IPS DF 6.9 (cell line): ENCODE results near the gene CCDC91.
"Not testable (repeated sequence)": the region's sequence is repeated elsewhere in the genome, so short reads cannot be mapped to it uniquely, and the experiment has no call there.

ENCODE experiments used
- DNase-seq: peaks from one replicate; pipeline ENCODE4 v3.0.0-alpha.2; 2013; ENCODE audit warnings: low read depth, low spot score
- H3K27ac ChIP-seq: one replicate; pipeline ENCODE4 v1.5.1; 2013; ENCODE audit warnings: low read length, control low read depth
- H3K27me3 ChIP-seq: 2 replicates; pipeline ENCODE4 v1.6.1; 2013; ENCODE audit warnings: mild to moderate bottlenecking, low read length; ENCODE audit not compliant: control insufficient read depth, insufficient read depth
- H3K36me3 ChIP-seq: 2 replicates; pipeline ENCODE4 v1.6.1; 2013; ENCODE audit warnings: low read length; ENCODE audit not compliant: control insufficient read depth, insufficient read depth
- H3K4me1 ChIP-seq: 2 replicates; pipeline ENCODE4 v1.6.1; 2013; ENCODE audit warnings: low read length; ENCODE audit not compliant: control insufficient read depth, insufficient read depth
- H3K4me3 ChIP-seq: 2 replicates; pipeline ENCODE4 v1.5.1; 2013; ENCODE audit warnings: mild to moderate bottlenecking, low read length
- H3K9me3 ChIP-seq: 2 replicates; pipeline ENCODE4 v1.6.1; 2013; ENCODE audit warnings: low read length, inconsistent platforms; ENCODE audit not compliant: control insufficient read depth, insufficient read depth
- WGBS: extraction: QIAGEN DNeasy Blood & Tissue Kit; methylation state at CpG from one replicate; pipeline ENCODE4 v1.1.7; 2013; ENCODE audit warnings: mixed read lengths, missing lambda C conversion rate; ENCODE audit not compliant: insufficient read length, insufficient coverage; 5-methylcytosine and 5-hydroxymethylcytosine counted together

CCDC91 gene

DNA sequence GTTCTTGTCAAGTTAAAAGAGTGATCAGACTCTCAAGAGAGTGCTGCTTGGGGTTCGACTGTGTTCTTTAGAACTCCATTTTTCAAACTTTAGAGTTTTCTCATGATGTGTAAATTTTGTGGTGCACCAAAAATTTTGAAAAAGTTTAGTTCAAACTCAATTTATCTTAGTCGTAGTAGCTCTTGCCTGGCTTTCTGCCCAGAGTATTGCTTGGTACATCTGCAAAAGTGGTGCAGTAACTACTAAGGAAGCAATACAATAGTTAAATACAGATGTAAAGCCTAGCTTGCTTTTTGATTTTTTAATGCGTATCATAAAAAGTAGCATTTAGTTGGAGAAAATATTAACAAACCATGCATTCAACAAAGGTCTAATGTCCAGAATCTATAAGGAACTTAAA, 9.5 kb upstream of the CCDC91 start:
- Histone ChIP-seq H3K36me3 (no peaks in the 10 kb centered on the region), H3K4me1 (no peaks in the 10 kb centered on the region), H3K27me3 (no peaks in the 10 kb centered on the region), H3K4me3 (no peak overlapping the region), H3K9me3 (no peaks in the 10 kb centered on the region), H3K27ac (no peak overlapping the region)
- no peak for DNase-seq
- WGBS = no CpG with 5 or more reads among the region's 3 CpGs

DNA sequence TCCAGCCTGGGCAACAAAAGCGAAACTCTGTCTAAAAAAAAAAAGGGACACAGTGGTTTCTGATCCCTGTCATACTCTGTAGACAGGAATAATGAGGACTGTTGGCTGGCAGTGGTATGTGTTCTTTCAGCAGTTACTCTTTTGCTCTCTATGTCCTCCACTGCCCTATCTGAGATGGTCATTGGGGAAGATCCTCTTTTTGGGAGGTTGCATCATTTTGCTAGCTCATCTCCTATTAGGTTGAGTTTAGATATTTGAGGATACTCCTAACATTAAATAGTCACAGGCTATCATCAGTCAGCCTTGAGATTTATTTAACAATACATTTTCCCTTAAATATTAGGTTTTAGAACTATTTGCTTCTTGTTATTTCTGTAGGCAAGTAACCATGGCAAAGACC, 5.9 kb upstream of the CCDC91 start:
- WGBS = no CpG with 5 or more reads among the region's 1 CpG
- DNase-seq = no peak
- Histone ChIP-seq H3K9me3 (no peaks in the 10 kb centered on the region), H3K36me3 (no peaks in the 10 kb centered on the region), H3K27me3 (no peaks in the 10 kb centered on the region), H3K4me3 (no peak overlapping the region), H3K4me1 (no peaks in the 10 kb centered on the region), H3K27ac (no peak overlapping the region)

DNA sequence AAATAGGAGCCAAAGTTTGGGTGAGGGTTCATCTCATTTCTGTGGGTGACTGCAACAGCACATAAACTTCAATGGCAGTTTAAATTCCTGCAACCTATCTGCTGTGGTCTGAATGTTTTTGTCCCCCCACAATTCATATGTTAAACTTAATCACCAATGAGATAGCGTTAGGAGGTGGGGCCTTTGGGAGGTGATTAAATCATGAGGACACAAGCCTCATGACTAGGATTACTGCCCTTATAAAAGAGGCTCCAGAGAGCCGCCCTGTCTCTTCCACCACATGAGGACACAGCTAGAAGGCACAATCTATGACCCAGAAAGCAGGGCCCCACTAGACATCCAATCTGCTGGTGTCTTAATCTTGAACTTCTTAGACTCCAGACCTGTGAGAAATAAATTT, 3.8 kb upstream of the CCDC91 start:
- H3K27ac ChIP-seq = no peak overlapping the region
- no peak for DNase-seq
- no peak overlapping the region for H3K4me3 ChIP-seq
- no peaks in the 10 kb centered on the region for H3K27me3 ChIP-seq
- no CpG with 5 or more reads among the region's 2 CpGs for WGBS
- H3K36me3 ChIP-seq = no peaks in the 10 kb centered on the region
- H3K9me3 ChIP-seq = no peaks in the 10 kb centered on the region
- no peaks in the 10 kb centered on the region for H3K4me1 ChIP-seq

GRCh38 chr12:28189784-28190320, 404 bp upstream of the CCDC91 start:
- H3K27me3 ChIP-seq = no peaks in the 10 kb centered on the region
- no CpG with 5 or more reads among the region's 9 CpGs for whole genome bisulfite sequencing
- no peaks in the 10 kb centered on the region for H3K36me3 ChIP-seq
- H3K27ac ChIP-seq = no peak overlapping the region
- no peaks in the 10 kb centered on the region for H3K4me1 ChIP-seq
- peak overlapping the region; percentile 70; the same call in 1 of the 2 replicates for H3K4me3 ChIP-seq
- DNase-seq = no peak
- H3K9me3 ChIP-seq = no peaks in the 10 kb centered on the region

- no CpG with 5 or more reads among the region's 18 CpGs for WGBS
Measured at GRCh38 chr12:28191051-28192048, 1.1 kb downstream of the CCDC91 start.

DNA sequence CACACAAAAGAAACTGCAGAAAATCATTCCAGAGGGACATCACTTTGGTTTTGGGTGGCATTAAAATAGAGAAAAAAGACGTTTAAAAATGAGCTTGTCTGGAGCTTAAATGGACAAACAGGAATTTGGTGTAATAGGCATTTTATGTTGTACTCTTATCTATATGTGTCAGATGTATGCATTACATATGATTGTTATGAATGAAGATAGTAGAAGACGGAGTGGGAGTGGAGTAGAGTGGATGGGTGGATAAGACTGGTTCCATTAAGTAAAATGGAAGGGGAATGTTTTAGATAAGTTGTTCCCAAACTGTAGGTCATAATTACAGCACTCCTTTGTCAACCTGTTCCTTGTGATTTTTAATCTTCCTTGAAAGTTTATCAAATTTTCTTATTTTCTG, 1.9 kb downstream of the CCDC91 start:
- Histone ChIP-seq H3K9me3 (no peaks in the 10 kb centered on the region), H3K4me3 (no peak overlapping the region), H3K36me3 (no peaks in the 10 kb centered on the region), H3K27ac (no peak overlapping the region), H3K4me1 (no peaks in the 10 kb centered on the region), H3K27me3 (no peaks in the 10 kb centered on the region)
- no peak for DNase-seq
- 100% methylated on average over 1 of the region's 2 CpGs for WGBS

More at GRCh38 chr12:28191051-28192048, 1.1 kb downstream of the CCDC91 start:
- no peaks in the 10 kb centered on the region for H3K4me1 ChIP-seq
- no peak overlapping the region for H3K27ac ChIP-seq
- no peaks in the 10 kb centered on the region for H3K9me3 ChIP-seq
- DNase-seq = no peak
- peak overlapping the region; percentile 70 for H3K4me3 ChIP-seq
- H3K27me3 ChIP-seq = no peaks in the 10 kb centered on the region
- H3K36me3 ChIP-seq = no peaks in the 10 kb centered on the region

DNA sequence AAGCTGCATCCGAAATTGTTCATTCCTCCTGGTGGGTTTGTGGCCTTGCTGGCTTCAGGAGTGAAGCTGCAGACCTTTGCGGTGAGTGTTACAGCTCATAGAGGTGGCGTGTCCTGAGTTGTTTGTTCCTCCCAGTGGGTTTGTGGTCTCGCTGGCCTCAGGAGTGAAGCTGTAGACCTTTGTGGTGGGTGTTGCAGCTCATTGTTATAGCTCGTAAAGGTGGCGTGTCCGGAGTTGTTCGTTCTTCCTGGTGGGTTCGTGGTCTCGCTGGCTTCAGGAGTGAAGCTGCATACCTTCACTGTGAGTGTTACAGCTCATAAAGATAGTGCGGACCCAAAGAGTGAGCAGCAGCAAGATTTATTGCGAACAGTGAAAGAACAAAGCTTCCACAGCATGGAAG, 4.4 kb downstream of the CCDC91 start:
- not testable (repeated sequence) for H3K27me3 ChIP-seq, H3K36me3 ChIP-seq, H3K4me1 ChIP-seq, DNase-seq, H3K4me3 ChIP-seq, H3K27ac ChIP-seq, H3K9me3 ChIP-seq
- WGBS = no CpG with 5 or more reads among the region's 12 CpGs

DNA sequence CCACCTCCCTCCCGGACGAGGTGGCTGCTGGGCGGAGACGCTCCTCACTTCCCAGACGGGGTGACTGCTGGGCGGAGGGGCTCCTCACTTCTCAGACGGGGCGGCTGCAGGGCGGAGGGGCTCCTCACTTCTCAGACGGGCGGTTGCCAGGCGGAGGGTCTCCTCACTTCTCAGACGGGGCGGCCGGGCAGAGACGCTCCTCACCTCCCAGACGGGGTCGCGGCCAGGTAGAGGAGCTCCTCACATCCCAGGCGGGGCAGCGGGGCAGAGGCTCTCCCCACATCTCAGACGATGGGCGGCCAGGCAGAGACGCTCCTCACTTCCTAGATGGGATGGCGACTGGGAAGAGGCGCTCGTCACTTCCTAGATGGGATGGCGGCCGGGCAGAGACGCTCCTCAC, 10.9 kb downstream of the CCDC91 start:
- not testable (repeated sequence) for H3K4me1 ChIP-seq, H3K9me3 ChIP-seq, H3K36me3 ChIP-seq, H3K27me3 ChIP-seq, H3K4me3 ChIP-seq, DNase-seq, H3K27ac ChIP-seq
- WGBS = no CpG with 5 or more reads among the region's 30 CpGs

- Histone ChIP-seq H3K27ac (no peak overlapping the region), H3K4me3 (no peak overlapping the region), H3K9me3 (no peaks in the 10 kb centered on the region), H3K27me3 (no peaks in the 10 kb centered on the region), H3K36me3 (no peaks in the 10 kb centered on the region), H3K4me1 (no peaks in the 10 kb centered on the region)
- DNase-seq = no peak
- no CpG with 5 or more reads among the region's 1 CpG for WGBS
Measured at GRCh38 chr12:28202374-28203130, 12.3 kb downstream of the CCDC91 start.

DNA sequence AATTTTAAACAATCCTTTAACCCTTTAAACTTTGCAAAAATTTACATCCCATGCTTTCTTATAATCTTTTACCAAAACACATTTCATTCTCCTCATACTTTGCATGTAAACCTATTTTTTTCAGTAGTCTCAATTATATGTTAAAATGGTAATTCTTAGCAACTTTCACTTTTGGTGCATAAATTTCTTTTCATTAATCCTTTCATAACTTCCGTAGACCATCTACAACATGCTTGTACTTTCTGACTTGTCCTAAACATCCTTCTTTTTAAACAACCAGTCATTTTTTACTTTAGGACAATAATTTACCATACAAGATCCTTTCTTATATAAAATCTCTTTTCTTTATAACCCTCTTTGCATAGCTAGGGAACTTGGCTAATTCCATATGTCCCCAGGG, 19.5 kb downstream of the CCDC91 start:
- no peak for DNase-seq
- peaks cover 2% of the 10 kb centered on the region; the same call in 1 of the 2 replicates for H3K9me3 ChIP-seq
- no CpG with 5 or more reads among the region's 1 CpG for WGBS
- no peaks in the 10 kb centered on the region for H3K27me3 ChIP-seq
- H3K27ac ChIP-seq = no peak overlapping the region
- no peak overlapping the region for H3K4me3 ChIP-seq
- peaks cover 2% of the 10 kb centered on the region; the same call in 1 of the 2 replicates for H3K36me3 ChIP-seq
- no peaks in the 10 kb centered on the region for H3K4me1 ChIP-seq
